HEK293 (cell line): ENCODE results near the gene GPR4.

Source experiments
- BCL6B ChIP-seq: fragments of 450-650 bp; formaldehyde crosslinking; IDR thresholded peaks from 2 replicates; pipeline ENCODE4 v1.5.1; 2017; ENCODE audit warnings: missing biosample characterization, missing genetic modification characterization
- CTCF ChIP-seq: fragments of 450-650 bp; formaldehyde crosslinking; IDR thresholded peaks from 2 replicates; pipeline ENCODE4 v1.5.1; 2016; ENCODE audit warnings: missing biosample characterization, missing genetic modification characterization
- EGR2 ChIP-seq: fragments of 450-650 bp; formaldehyde crosslinking; IDR thresholded peaks from 2 replicates; pipeline ENCODE4 v1.5.1; 2016; ENCODE audit warnings: low read depth, missing biosample characterization, missing genetic modification characterization
- HOXD13 ChIP-seq: sonication (generic); formaldehyde crosslinking; IDR thresholded peaks from 2 replicates; pipeline ENCODE4 v1.8.0; 2022; ENCODE audit warnings: missing genetic modification reagents, borderline replicate concordance
- IKZF3 ChIP-seq: fragments of 450-650 bp; IDR thresholded peaks from 2 replicates; pipeline ENCODE4 v1.5.0; 2018; ENCODE audit warnings: missing biosample characterization, mild to moderate bottlenecking, missing genetic modification characterization, moderate library complexity
- KLF1 ChIP-seq: fragments of 450-650 bp; formaldehyde crosslinking; IDR thresholded peaks from 2 replicates; pipeline ENCODE4 v1.5.1; 2016; ENCODE audit warnings: missing biosample characterization, missing genetic modification characterization
- KLF16 ChIP-seq: fragments of 450-650 bp; formaldehyde crosslinking; IDR thresholded peaks from 2 replicates; pipeline ENCODE4 v1.5.1; 2017; ENCODE audit warnings: missing biosample characterization, missing genetic modification characterization
- PATZ1 ChIP-seq: fragments of 450-650 bp; formaldehyde crosslinking; IDR thresholded peaks from 2 replicates; pipeline ENCODE4 v1.5.1; 2016; ENCODE audit warnings: missing biosample characterization, missing genetic modification characterization
- SCRT2 ChIP-seq: fragments of 450-650 bp; formaldehyde crosslinking; IDR thresholded peaks from 2 replicates; pipeline ENCODE4 v1.5.1; 2016; ENCODE audit warnings: missing biosample characterization, missing genetic modification characterization
- SP3 ChIP-seq: fragments of 450-650 bp; formaldehyde crosslinking; IDR thresholded peaks from 2 replicates; pipeline ENCODE4 v1.5.1; 2016; ENCODE audit warnings: missing biosample characterization, missing genetic modification characterization
- WT1 ChIP-seq: fragments of 450-650 bp; formaldehyde crosslinking; IDR thresholded peaks from 2 replicates; pipeline ENCODE4 v1.5.1; 2016; ENCODE audit warnings: missing biosample characterization, missing genetic modification characterization
- ZBTB20 ChIP-seq: fragments of 450-650 bp; formaldehyde crosslinking; IDR thresholded peaks from 2 replicates; pipeline ENCODE4 v1.5.1; 2016; ENCODE audit warnings: missing biosample characterization, missing genetic modification characterization
- ZFHX2 ChIP-seq: fragments of 450-650 bp; formaldehyde crosslinking; conservative IDR thresholded peaks from 2 replicates; pipeline ENCODE4 v1.5.1; 2016; ENCODE audit warnings: missing biosample characterization, missing genetic modification characterization
- ZFP69B ChIP-seq: fragments of 450-650 bp; formaldehyde crosslinking; IDR thresholded peaks from 2 replicates; pipeline ENCODE4 v1.5.1; 2016; ENCODE audit warnings: missing biosample characterization, missing genetic modification characterization
- ZNF140 ChIP-seq: fragments of 450-650 bp; formaldehyde crosslinking; IDR thresholded peaks from 2 replicates; pipeline ENCODE4 v1.5.1; 2016; ENCODE audit warnings: missing biosample characterization, missing genetic modification characterization
- ZNF274 ChIP-seq, 2 experiments: fragments of 200-500 bp in 1 of 2; fragments of 450-650 bp in 1 of 2; sonication (Bioruptor generic) in 1 of 2; formaldehyde crosslinking in 1 of 2; IDR thresholded peaks; 2 replicates each; pipeline versions ENCODE4 v1.5.1 to v1.6.1; 2014 to 2016; ENCODE audit warnings: borderline replicate concordance in 1 of 2, inconsistent platforms in 1 of 2, low read length in 1 of 2, missing biosample characterization in 1 of 2, missing genetic modification characterization in 1 of 2
- ZNF324 ChIP-seq: fragments of 450-650 bp; formaldehyde crosslinking; IDR thresholded peaks from 2 replicates; pipeline ENCODE4 v1.5.1; 2016; ENCODE audit warnings: missing biosample characterization, missing genetic modification characterization
- ZNF335 ChIP-seq: fragments of 450-650 bp; formaldehyde crosslinking; conservative IDR thresholded peaks from 2 replicates; pipeline ENCODE4 v1.5.1; 2016; ENCODE audit warnings: missing biosample characterization, missing genetic modification characterization
- ZNF341 ChIP-seq: fragments of 450-650 bp; formaldehyde crosslinking; IDR thresholded peaks from 2 replicates; pipeline ENCODE4; 2016; ENCODE audit warnings: low read depth, missing biosample characterization, missing genetic modification characterization
- ZNF366 ChIP-seq: fragments of 450-650 bp; formaldehyde crosslinking; conservative IDR thresholded peaks from 2 replicates; pipeline ENCODE4 v1.5.1; 2016; ENCODE audit warnings: missing biosample characterization, missing genetic modification characterization
- ZNF398 ChIP-seq: fragments of 450-650 bp; formaldehyde crosslinking; IDR thresholded peaks from 2 replicates; pipeline ENCODE4 v1.5.1; 2017; ENCODE audit warnings: missing biosample characterization, missing genetic modification characterization
- ZNF501 ChIP-seq: fragments of 450-650 bp; formaldehyde crosslinking; IDR thresholded peaks from 2 replicates; pipeline ENCODE4 v1.5.1; 2016; ENCODE audit warnings: missing biosample characterization, missing genetic modification characterization
- ZNF639 ChIP-seq: fragments of 450-650 bp; formaldehyde crosslinking; IDR thresholded peaks from 2 replicates; pipeline ENCODE4 v1.5.1; 2016; ENCODE audit warnings: missing biosample characterization, missing genetic modification characterization
- ZNF76 ChIP-seq: fragments of 450-650 bp; formaldehyde crosslinking; IDR thresholded peaks from 2 replicates; pipeline ENCODE4; 2016; ENCODE audit warnings: low read depth, missing biosample characterization, missing genetic modification characterization, borderline replicate concordance
- ZNF843 ChIP-seq: fragments of 450-650 bp; formaldehyde crosslinking; IDR thresholded peaks from 2 replicates; pipeline ENCODE4 v1.5.1; 2016; ENCODE audit warnings: missing biosample characterization, missing genetic modification characterization
- ZXDB ChIP-seq: fragments of 450-650 bp; formaldehyde crosslinking; IDR thresholded peaks from 2 replicates; pipeline ENCODE4 v1.5.1; 2016; ENCODE audit warnings: missing biosample characterization, missing genetic modification characterization

The GPR4 gene

GRCh38 chr19:45615795-45616703 lies 14.0 kb upstream of the GPR4 start (continued):
- TF ChIP-seq PATZ1 (tag by site-specific recombination) (peak; percentile 76; the same call in 1 of the 2 replicates), ZNF366 (peak; percentile 65), KLF1 (tag by site-specific recombination) (peak; percentile 56; the same call in 1 of the 2 replicates), ZBTB20 (tag by site-specific recombination) (peak; percentile 88), ZNF324 (tag by site-specific recombination) (0 out of 2 replicates have a peak, but pooled peaks have one; percentile 35), KLF16 (peak; percentile 73; the same call in 1 of the 2 replicates), ZNF639 (tag by site-specific recombination) (0 out of 2 replicates have a peak, but pooled peaks have one; percentile 24), BCL6B (no peak), SCRT2 (tag by site-specific recombination) (peak; percentile 95), EGR2 (tag by site-specific recombination) (peak; percentile 85), ZNF843 (tag by site-specific recombination) (0 out of 2 replicates have a peak, but pooled peaks have one; percentile 26), ZNF501 (tag by site-specific recombination) (0 out of 2 replicates have a peak, but pooled peaks have one; percentile 36), ZNF398 (peak; percentile 55; the same call in 1 of the 2 replicates), SP3 (tag by site-specific recombination) (peak; percentile 88), ZFHX2 (peak; percentile 77), ZFP69B (peak; percentile 57; the same call in 1 of the 2 replicates), ZNF341 (tag by site-specific recombination) (peak; percentile 65), IKZF3 (tag by site-specific recombination) (peak; percentile 59; the same call in 1 of the 2 replicates), ZXDB (tag by site-specific recombination) (peak; percentile 59; the same call in 1 of the 2 replicates), ZNF274 (IDR thresholded peaks at IDR 0.05; ENCODE audit: low read length) (no peak), ZNF274 (tag by site-specific recombination; IDR thresholded peaks at IDR 0.05; ENCODE audit: borderline replicate concordance) (no peak), ZNF140 (tag by site-specific recombination) (no peak), CTCF (tag by site-specific recombination) (no peak), HOXD13 (CRISPR knock-in tag) (no peak), ZNF76 (tag by site-specific recombination) (peak; percentile 19; the same call in 1 of the 2 replicates), WT1 (tag by site-specific recombination) (no peak), ZNF335 (tag by site-specific recombination) (peak; percentile 29; the same call in 1 of the 2 replicates)
